ENCODE results near the gene ZNF350.

- TF ChIP-seq SPI1 (IDR thresholded peaks at IDR 0.05; ENCODE audit: low read depth, low read length) (no peak), POLR2AphosphoS5 (IDR thresholded peaks at IDR 0.05; ENCODE audit: low read depth, low read length) (no peak), POLR2A (IDR thresholded peaks at IDR 0.05; ENCODE audit: low read depth, low read length) (no peak)
These were observed 9.3 kb downstream of the ZNF350 start for GRCh38 chr19:51977346-51977745.
